Vagina (tissue), 2 donors: ENCODE measurements around the gene SERINC3. TPM values are rescaled to one million over a fixed set of nuclear protein-coding genes. Genes with fewer than 3 reads are reported as not detected.

Source experiments
- DNase-seq, 2 donors: peaks; one replicate each; pipeline ENCODE4 v3.0.0-alpha.2; 2017; ENCODE audit errors: extremely low spot score in 2 of 2
- H3K27ac ChIP-seq: fragments of 200-600 bp; sonication (generic); one replicate; pipeline ENCODE4 v1.5.1; 2019
- H3K27me3 ChIP-seq: fragments of 200-600 bp; sonication (generic); one replicate; pipeline ENCODE4 v1.5.1; 2019
- H3K36me3 ChIP-seq, 2 donors: fragments of 200-600 bp; sonication (generic); one replicate each; pipeline ENCODE4 v1.5.1; 2017 to 2019
- H3K4me1 ChIP-seq: fragments of 200-600 bp; sonication (generic); one replicate; pipeline ENCODE4 v1.5.1; 2019
- H3K4me3 ChIP-seq, 2 donors: fragments of 200-600 bp; sonication (generic); 1 replicate in 1 of 2; 2 replicates in 1 of 2; pipeline ENCODE4 v1.5.1; 2016 to 2019
- H3K9me3 ChIP-seq: fragments of 200-600 bp; sonication (generic); one replicate; pipeline ENCODE4 v1.5.1; 2019
- CTCF ChIP-seq, 3 experiments: fragments of 450-650 bp in 2 of 3; fragments of 200-600 bp in 1 of 3; sonication (generic) in 1 of 3; IDR thresholded peaks; one replicate each; pipeline ENCODE4 v1.5.1; 2017 to 2019; ENCODE audit warnings: antibody characterized with exemption in 3 of 3, mild to moderate bottlenecking in 2 of 3, moderate library complexity in 2 of 3
- POLR2A ChIP-seq, 2 donors: fragments of 450-650 bp; IDR thresholded peaks; one replicate each; pipeline ENCODE4 v1.6.1; 2017; ENCODE audit warnings: antibody characterized with exemption in 2 of 2, mild to moderate bottlenecking in 2 of 2, moderate library complexity in 2 of 2
- POLR2AphosphoS5 ChIP-seq, 2 donors: sonication (generic); formaldehyde crosslinking; IDR thresholded peaks; one replicate each; pipeline ENCODE4 v1.9.0; 2017; ENCODE audit warnings: antibody characterized with exemption in 2 of 2, mild to moderate bottlenecking in 2 of 2, low read depth in 1 of 2; ENCODE audit not compliant: insufficient read depth in 1 of 2
- intact Hi-C: fragments of 100-400 bp; cut with DNase I; formaldehyde crosslinking; loops from one replicate; pipeline ENCODE4 v1.15.1; 2023
- small RNA-seq: library from RNA; depleted of rRNA; stranded (forward); fragments of <200 nt; gene quantifications from one replicate; pipeline ENCODE3, GENCODE V24; 2016
- total RNA-seq: library from RNA; depleted of rRNA; stranded (reverse); fragments of >200 nt; gene quantifications from one replicate; pipeline ENCODE4 v1.2.3, GENCODE V29; 2016

Gene SERINC3
- total RNA-seq, 1 donor from 2014 or later, result 77.3 TPM

- no peak for TF ChIP-seq POLR2A (IDR thresholded peaks at IDR 0.05)
- no peak for TF ChIP-seq CTCF (IDR thresholded peaks at IDR 0.05)
- TF ChIP-seq POLR2AphosphoS5 (IDR thresholded peaks at IDR 0.05; ENCODE audit: insufficient read depth in 1 of 2, low read depth in 1 of 2), result no peak
- Histone ChIP-seq H3K27ac (no peak overlapping the region), H3K27me3 (no peaks in the 10 kb centered on the region), H3K36me3 (no peaks in the 10 kb centered on the region), H3K4me3 (no peak overlapping the region), H3K9me3 (no peaks in the 10 kb centered on the region), H3K4me1 (no peaks in the 10 kb centered on the region)
- DNase-seq, result no peak
- intact Hi-C loops, result no loop called here
Measured at GRCh38 chr20:44448753-44449546, 72.9 kb downstream of the SERINC3 start.

- Histone ChIP-seq H3K36me3 (no peaks in the 10 kb centered on the region), H3K4me1 (no peaks in the 10 kb centered on the region), H3K4me3 (no peak overlapping the region), H3K27me3 (no peaks in the 10 kb centered on the region), H3K27ac (no peak overlapping the region), H3K9me3 (no peaks in the 10 kb centered on the region)
- intact Hi-C loops, result no loop called here
- DNase-seq, result no peak
- TF ChIP-seq POLR2AphosphoS5 (IDR thresholded peaks at IDR 0.05; ENCODE audit: insufficient read depth in 1 of 2, low read depth in 1 of 2) (no peak), POLR2A (IDR thresholded peaks at IDR 0.05) (no peak), CTCF (IDR thresholded peaks at IDR 0.05) (no peak)
Measured at GRCh38 chr20:44447827-44448419, 73.9 kb downstream of the SERINC3 start.

Small RNA genes within 50 kb of the gene (small RNA-seq; reads per million reads assigned to genes)
- 0.52 reads per million for gene RPL37AP1

Other genes starting within 250 kb of the SERINC3 start
- gene FITM2, start 210.9 kb downstream of the SERINC3 start, total RNA-seq, result 7.4 TPM
- not detected for gene R3HDML, start 185.0 kb downstream of the SERINC3 start, total RNA-seq
- not detected for gene HNF4A, start 166.4 kb downstream of the SERINC3 start, total RNA-seq
- gene TTPAL, start 46.2 kb downstream of the SERINC3 start, total RNA-seq, result 16.0 TPM
- 146 TPM for gene PKIG, start 60.5 kb upstream of the SERINC3 start, total RNA-seq
- 25.3 TPM for gene ADA, start 129.6 kb upstream of the SERINC3 start, total RNA-seq
- 134 TPM for gene CCN5, start 193.3 kb upstream of the SERINC3 start, total RNA-seq
- gene KCNK15, start 223.8 kb upstream of the SERINC3 start, total RNA-seq, result 1.5 TPM